ENCODE results near the gene APBA2.

DNA sequence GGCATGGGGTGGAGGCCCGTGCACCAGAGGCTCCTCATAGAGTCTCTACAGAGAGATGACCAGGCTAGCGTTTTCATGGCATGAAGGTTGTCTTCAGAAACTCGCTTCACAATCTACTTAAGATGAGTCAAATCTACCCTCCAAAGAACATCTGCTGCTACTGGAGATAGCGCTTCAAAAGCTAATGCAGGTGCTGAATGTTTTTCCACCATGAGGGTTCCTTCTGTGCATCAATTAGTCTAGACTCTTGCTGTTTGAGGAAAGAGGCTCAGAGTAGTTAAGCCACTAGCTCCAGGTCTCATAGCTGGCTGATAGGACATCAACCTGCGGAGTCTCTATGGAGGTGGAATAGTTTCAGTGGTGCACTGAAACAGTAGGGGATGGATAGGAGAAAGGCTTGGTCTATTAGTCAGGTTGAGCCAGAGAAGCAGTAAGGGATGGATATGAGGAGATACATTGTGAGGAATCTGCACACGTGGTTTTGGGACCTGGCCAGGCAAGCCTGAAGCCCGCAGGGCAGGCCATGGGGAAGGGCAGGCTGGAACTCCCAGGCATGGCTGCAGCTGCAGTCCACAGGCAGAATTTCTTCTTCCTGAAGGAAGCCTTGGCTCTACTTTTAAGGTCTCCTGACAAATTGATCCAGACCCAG lies 117.5 kb downstream of the APBA2 start:
- TF ChIP-seq, protein P1, sequence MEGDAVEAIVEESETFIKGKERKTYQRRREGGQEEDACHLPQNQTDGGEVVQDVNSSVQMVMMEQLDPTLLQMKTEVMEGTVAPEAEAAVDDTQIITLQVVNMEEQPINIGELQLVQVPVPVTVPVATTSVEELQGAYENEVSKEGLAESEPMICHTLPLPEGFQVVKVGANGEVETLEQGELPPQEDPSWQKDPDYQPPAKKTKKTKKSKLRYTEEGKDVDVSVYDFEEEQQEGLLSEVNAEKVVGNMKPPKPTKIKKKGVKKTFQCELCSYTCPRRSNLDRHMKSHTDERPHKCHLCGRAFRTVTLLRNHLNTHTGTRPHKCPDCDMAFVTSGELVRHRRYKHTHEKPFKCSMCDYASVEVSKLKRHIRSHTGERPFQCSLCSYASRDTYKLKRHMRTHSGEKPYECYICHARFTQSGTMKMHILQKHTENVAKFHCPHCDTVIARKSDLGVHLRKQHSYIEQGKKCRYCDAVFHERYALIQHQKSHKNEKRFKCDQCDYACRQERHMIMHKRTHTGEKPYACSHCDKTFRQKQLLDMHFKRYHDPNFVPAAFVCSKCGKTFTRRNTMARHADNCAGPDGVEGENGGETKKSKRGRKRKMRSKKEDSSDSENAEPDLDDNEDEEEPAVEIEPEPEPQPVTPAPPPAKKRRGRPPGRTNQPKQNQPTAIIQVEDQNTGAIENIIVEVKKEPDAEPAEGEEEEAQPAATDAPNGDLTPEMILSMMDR (optimal IDR thresholded peaks at IDR 0.05 in 1 of 3, IDR thresholded peaks at IDR 0.05 in 1 of 3, conservative IDR thresholded peaks at IDR 0.05 in 1 of 3; ENCODE audit: extremely low read depth in 1 of 3, insufficient read depth in 2 of 3, low read length in 3 of 3): no peak
- TF ChIP-seq EZH2 (IDR thresholded peaks at IDR 0.05; ENCODE audit: low read length): no peak
